GM12878 (cell line): ENCODE results near the gene GRK5.

Experiments
- CTCF ChIP-seq, 3 experiments: IDR thresholded peaks in 2 of 3; conservative IDR thresholded peaks in 1 of 3; 2 replicates each; pipeline ENCODE4 v1.5.1; 2011; ENCODE audit warnings: low read depth in 3 of 3, low read length in 3 of 3, mild to moderate bottlenecking in 3 of 3, control low read depth in 2 of 3, moderate library complexity in 2 of 3, inconsistent platforms in 1 of 3, mixed read lengths in 1 of 3; ENCODE audit not compliant: control insufficient read depth in 2 of 3, insufficient read depth in 1 of 3; ENCODE audit errors: extremely low read depth in 1 of 3
- EP300 ChIP-seq, 2 experiments: fragments of 150-350 bp in 1 of 2; IDR thresholded peaks; 2 replicates each; pipeline ENCODE4 v1.6.1; 2011 to 2012; ENCODE audit warnings: low read depth in 2 of 2, low read length in 2 of 2, borderline replicate concordance in 1 of 2, improper control_type of control experiment in 1 of 2, inconsistent platforms in 1 of 2; ENCODE audit not compliant: control insufficient read depth in 1 of 2
- EZH2 ChIP-seq: IDR thresholded peaks from 2 replicates; pipeline ENCODE4 v1.6.1; 2012; ENCODE audit warnings: low read depth, mild to moderate bottlenecking, control low read depth, inconsistent platforms, low read length, borderline replicate concordance; ENCODE audit not compliant: control insufficient read depth
- LARP7 ChIP-seq: fragments of 450-650 bp; IDR thresholded peaks from 2 replicates; pipeline ENCODE4 v1.6.1; 2017; ENCODE audit warnings: mild to moderate bottlenecking
- POLR2AphosphoS5 ChIP-seq: IDR thresholded peaks from 2 replicates; pipeline ENCODE4 v1.6.1; 2011; ENCODE audit warnings: mild to moderate bottlenecking, low read length, inconsistent platforms
- RFX5 ChIP-seq: IDR thresholded peaks from 2 replicates; pipeline ENCODE4 v1.6.1; 2011; ENCODE audit warnings: low read depth, low read length, improper control_type of control experiment
- ZNF274 ChIP-seq: IDR thresholded peaks from one replicate; pipeline ENCODE4 v1.8.0; 2011; ENCODE audit not compliant: insufficient read length, insufficient read depth
- ZNF687 ChIP-seq: fragments of 450-650 bp; IDR thresholded peaks from 2 replicates; pipeline ENCODE4 v1.6.1; 2017; ENCODE audit warnings: mild to moderate bottlenecking, moderate library complexity
- TF ChIP-seq, protein P1 (sequence below): IDR thresholded peaks from 2 replicates; pipeline ENCODE4 v1.6.1; 2012; ENCODE audit warnings: low read depth, low read length, improper control_type of control experiment

GRCh38 chr10:119292968-119293760 lies 85.8 kb downstream of the GRK5 start:
- TF ChIP-seq, protein P1, sequence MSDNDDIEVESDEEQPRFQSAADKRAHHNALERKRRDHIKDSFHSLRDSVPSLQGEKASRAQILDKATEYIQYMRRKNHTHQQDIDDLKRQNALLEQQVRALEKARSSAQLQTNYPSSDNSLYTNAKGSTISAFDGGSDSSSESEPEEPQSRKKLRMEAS, result no peak
- TF ChIP-seq CTCF (IDR thresholded peaks at IDR 0.05 in 2 of 3, conservative IDR thresholded peaks at IDR 0.05 in 1 of 3; ENCODE audit: control insufficient read depth in 2 of 3, extremely low read depth in 1 of 3, insufficient read depth in 1 of 3, low read depth in 3 of 3, low read length in 3 of 3) (no peak), POLR2AphosphoS5 (no peak), ZNF687 (no peak), EZH2 (no peak), LARP7 (no peak), ZNF274 (no peak), RFX5 (no peak), EP300 (IDR thresholded peaks at IDR 0.05; ENCODE audit: borderline replicate concordance in 1 of 2, control insufficient read depth in 1 of 2, low read depth in 2 of 2, low read length in 2 of 2) (no peak)
